ENCODE data around the gene TMCO6.
"Not testable (repeated sequence)": the region's sequence is repeated elsewhere in the genome, so short reads cannot be mapped to it uniquely, and the experiment has no call there.

TMCO6 gene

DNA sequence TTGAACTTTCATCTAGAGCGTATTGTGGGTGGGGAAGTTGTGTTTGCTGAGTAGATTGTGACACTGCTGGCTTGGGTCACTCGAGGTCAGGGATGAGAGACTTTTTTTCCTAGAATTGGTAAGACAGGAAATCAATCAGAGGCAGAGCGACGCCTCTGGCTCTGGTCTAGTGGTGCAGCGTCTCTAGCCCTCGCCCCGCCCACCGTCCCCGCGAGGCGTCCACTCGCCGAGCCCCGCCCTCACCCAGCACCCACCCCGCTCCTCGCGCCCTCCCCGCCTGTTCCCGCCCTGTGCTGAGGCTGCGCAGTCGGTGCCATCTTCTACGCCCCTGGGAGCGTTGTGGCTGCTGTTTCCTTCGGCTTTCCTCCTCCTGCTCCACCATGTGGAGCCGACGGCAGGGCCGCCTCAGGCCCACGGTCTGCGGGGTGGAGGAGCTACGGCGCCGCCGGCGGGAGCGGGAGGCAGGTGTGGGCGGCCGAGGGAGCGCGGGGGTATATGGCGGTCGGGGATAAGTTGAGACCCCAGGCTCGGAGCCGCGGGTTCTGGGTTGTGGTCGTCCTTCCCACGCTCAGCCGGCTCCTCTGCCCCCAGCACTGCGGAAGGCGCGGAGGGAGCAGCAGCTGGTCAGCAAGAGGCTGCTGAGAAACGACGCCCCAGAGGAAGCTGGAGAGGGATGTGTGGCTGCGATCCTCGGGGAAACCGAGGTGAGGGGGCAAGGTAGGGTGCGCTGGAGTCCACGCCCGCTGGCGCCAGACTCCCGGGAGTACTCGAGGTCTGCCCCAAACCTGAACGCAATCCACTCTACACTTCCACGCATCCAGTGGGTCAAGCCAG, at the start of gene TMCO6:
Gene TMCO6 (plus strand): TSS at position 304 of the 834 bp plus-strand sequence. CDS start 77 bp downstream, at position 381.
- DNase-seq: peak; percentile 84

GRCh38 chr5:140590861-140591260, 48.4 kb upstream of the TMCO6 start:
- DNase-seq: no peak

DNA sequence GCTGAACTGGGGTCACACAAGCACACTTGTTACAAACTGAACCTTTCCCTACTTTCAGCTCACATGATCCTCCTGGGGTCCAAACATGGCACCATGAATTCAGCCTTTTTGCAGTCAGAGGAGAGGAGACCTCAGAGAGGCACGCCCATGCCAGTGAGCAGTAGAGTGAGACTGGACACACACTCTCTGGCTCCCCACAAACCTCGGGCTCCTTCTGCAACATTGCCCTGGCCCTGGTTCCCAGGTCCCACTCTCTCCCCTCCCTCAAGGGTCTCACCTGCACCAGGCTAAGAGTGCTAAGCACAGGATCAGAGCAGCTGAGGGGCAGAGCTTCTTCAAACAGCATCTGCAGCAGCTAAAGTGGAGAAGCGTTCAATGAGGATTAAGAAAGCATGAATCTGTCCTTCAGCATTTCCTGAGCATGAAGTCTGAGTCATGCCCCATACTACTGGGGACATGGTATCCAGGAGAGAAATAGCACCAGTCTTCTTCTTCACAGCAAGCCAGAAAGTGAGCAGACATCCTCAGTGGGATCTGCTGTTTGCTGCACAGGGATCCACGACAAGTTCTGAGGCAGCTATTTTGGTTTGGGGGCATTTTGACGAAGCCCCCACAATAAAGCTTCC, 47.4 kb upstream of the TMCO6 start:
- no peak for DNase-seq

DNA sequence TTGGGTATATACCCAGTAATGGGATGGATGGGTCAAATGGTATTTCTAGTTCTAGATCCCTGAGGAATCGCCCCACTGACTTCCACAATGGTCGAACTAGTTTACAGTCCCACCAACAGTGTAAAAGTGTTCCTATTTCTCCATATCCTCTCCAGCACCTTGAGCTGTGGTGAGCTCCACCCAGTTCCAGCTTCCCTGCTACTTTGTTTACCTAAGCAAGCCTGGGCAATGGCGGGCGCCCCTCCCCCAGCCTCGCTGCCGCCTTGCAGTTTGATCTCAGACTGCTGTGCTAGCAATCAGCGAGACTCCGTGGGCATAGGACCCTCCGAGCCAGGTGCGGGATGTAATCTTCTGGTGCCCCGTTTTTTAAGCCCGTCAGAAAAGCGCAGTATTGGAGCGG, 46.2 kb upstream of the TMCO6 start:
- not testable (repeated sequence) for DNase-seq

DNA sequence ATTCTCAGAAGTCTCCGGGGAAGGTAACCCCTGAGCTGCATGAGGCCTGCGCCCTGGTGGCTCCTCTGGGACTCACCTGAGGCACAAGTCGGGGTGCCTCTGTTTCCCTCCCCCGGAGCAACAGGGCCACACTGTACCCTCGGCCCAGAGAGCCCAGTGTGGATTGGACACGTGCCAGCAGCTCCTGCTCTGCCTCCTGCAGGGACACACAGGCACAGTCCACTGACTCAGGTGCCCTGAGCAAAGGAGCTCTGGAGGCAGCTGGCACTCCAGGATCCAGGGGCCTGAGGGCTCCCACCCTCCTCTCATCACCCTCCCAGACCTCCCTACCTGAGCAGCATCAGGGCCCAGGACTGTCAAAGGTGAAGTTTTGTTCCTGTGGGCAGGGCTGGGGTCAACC, 45.1 kb upstream of the TMCO6 start:
- DNase-seq: no peak

- no peak for DNase-seq
Measured at GRCh38 chr5:140595538-140596300, 43.5 kb upstream of the TMCO6 start.

DNA sequence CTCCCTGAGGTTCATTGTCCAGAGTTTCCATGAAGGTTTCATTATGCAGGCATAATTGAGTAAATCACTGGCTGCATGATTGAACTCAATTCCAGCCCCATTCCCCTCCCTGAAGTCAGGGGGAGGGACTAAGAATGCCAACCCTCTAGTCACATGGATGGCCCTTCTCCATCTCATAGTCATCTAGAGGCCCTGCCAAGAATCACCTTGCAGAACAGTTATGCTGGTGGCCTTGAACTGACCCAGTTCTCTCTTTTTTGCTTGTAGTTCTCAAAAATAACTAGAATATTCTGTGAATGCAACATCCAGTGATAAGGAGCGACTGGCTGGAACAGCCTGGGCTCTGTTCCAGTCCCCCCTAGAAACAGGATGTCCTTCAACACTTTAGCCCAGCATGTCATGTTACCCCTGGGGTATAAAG, 42.9 kb upstream of the TMCO6 start:
- no peak for DNase-seq

GRCh38 chr5:140598836-140599235, 40.4 kb upstream of the TMCO6 start:
- DNase-seq: no peak

- no peak for DNase-seq
Measured at GRCh38 chr5:140600096-140600495, 39.2 kb upstream of the TMCO6 start.

DNA sequence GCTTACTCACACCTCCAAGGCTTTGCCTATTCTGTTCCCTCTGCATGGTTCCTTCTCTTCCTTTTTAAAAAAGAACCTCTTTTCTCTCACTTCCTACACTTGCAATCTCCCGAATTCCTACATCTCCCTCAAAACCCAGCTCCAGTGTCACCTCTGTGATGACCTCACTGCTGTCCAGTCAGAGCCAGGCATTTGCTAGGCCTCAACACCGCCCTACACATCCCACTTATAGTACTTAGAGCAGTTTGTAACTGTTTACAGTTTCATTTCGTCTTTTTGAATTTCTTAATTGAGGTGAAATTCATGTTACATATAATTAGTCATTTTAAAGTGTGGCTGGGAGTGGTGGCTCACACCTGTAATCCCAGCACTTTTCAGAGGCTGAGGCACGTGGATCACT, 37.1 kb upstream of the TMCO6 start:
- DNase-seq: no peak

- not testable (repeated sequence) for DNase-seq
Measured at GRCh38 chr5:140603446-140603698, 35.9 kb upstream of the TMCO6 start.

DNA sequence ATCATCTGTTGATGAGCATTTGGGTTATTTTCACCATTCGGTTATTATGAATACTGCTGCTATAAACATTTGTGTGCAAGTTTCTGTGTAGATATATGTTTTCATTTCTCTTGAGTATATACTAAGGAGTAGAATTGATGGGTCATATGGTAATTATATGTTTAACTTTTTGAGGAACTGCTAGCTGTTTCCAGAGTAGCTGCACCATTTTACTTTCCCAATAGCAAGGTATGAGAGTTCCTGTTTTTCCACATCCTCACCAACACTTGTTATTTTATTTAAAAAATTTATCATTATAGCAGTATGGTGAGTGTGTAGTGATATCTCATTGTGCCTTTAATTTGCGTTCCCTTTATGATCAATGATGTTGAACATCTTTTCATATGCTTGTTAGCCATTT, 35.5 kb upstream of the TMCO6 start:
- no peak for DNase-seq

DNA sequence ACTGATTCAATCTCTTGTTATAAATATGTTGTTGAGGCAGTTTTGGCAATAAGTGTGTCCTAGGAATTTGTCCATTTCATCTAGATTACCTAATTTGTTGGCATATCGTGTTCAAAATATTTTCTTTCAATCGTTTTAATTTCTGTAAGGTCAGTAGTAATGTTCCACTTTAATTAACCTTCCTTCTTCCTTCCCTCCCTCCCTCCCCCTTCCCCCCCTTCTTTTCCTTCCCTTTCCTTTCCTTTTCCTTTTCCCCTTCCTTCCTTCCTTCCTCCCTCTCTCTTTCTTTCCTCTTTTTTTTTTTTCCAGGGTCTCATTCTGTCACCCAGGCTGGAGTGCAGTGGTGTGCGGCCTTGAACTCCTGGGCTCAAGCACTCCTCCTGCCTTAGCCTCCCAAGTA, 33.4 kb upstream of the TMCO6 start:
- no peak for DNase-seq

GRCh38 chr5:140607031-140607430, 32.2 kb upstream of the TMCO6 start:
- DNase-seq: no peak

GRCh38 chr5:140608722-140609121, 30.5 kb upstream of the TMCO6 start:
- DNase-seq: no peak

DNA sequence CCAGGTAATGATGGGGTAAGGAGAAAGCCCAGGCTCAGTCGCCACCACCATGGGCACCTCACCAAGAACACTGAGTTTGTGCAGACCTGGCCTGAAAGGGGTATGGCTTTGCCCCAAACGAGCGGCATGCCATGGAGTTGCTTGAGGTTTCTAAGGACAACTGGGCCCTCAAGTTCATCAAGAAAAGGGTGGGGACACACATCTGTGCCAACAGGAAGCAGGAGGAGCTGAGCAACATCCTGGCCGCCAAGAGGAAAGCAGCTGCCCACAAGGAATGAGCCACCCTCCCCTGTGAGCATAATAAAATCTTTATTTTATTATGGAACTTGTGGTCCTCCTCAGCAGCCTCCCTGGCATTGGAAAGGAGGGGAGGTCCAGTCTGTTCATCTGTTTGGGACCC, 30.1 kb upstream of the TMCO6 start:
- DNase-seq: no peak

DNA sequence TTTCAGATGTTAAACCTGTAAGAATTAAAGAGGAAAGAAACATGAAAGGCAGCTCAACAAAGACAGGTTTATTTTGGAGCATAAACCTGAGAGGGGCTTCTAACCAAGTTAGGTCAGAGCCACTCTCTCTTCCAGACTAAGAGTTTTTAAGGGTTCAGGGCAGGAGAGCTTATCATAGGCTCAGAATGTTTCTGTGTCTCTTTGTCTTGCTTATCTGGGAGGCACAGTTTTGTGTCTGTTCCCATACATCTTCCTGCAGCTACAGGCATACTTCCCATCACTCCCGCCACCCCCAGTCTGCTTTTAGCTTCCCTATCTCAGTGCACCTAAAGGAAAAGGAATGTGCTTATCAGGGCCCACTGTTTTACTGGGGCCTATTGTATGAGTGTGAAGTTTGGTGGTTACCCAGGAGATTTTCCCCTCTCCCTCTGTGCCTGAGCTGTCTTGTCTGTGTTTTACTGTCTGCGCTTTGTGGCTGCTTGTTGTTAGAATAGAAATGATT, 28.2 kb upstream of the TMCO6 start:
- no peak for DNase-seq

GRCh38 chr5:140622301-140622700, 16.9 kb upstream of the TMCO6 start:
- no peak for DNase-seq

DNA sequence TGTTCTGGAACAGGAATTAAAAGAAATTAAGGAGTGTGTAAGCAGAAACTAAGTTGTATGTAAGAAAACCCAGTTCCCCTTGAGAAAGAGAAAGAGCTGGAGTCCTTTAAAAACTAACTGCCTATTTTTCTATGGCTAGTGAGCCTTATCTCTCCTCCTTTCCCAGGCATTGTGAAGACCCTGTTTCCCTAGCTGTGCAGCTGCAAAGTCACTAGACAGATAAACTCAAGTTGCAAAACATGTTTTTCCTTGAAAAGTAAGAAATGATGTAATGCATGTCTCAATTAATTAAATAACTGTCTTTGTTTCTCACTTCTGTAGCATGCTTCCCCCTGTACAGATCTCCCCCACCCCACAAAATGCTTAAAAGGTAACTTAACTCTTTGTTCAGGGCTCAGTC, 16.2 kb upstream of the TMCO6 start:
- not testable (repeated sequence) for DNase-seq

- not testable (repeated sequence) for DNase-seq
Measured at GRCh38 chr5:140624886-140625285, 14.4 kb upstream of the TMCO6 start.

DNA sequence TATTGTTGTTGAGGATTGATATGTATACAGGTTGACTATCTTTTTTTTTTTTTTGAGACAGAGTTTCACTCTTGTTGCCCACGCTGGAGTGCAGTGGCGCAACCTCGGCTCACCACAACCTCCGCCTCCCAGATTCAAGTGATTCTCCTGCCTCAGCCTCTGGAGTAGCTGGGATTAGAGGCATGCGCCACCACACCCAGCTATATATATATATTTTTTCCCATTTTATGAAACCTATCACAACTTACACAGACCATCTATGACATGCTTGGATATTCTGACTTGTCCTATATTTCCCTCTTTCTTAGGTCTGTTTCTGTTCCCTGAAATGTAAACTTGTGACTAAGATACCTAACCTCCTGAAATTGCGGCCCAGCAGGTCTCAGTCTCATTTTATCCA, 11.3 kb upstream of the TMCO6 start:
- no peak for DNase-seq

- no peak for DNase-seq
Measured at GRCh38 chr5:140628711-140629110, 10.5 kb upstream of the TMCO6 start.

- no peak for DNase-seq
Measured at GRCh38 chr5:140630292-140631035, 8.8 kb upstream of the TMCO6 start.
